ENCODE measurements around the gene RGS6.

The RGS6 gene

DNA sequence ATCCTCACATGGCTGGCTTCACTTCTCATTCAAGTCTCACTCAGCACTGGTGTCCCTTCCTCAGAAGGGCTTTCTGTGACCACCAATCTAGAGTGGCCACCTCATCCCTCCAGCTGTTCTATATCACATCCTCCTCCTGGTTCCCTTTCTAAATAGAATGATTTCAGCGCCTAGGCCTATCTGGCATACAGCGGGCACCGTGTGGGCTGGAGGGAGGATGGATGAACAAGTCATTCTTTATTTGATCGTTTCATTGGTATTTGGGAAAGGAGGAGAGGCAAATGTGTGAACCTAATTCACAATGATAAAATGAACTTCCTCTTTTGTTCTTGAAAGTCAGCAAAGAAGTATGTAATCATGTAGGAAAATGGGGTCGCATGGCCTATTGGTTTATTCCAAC, 567.5 kb downstream of the RGS6 start:
- DNase-seq (ENCODE audit: low spot score) = no peak

DNA sequence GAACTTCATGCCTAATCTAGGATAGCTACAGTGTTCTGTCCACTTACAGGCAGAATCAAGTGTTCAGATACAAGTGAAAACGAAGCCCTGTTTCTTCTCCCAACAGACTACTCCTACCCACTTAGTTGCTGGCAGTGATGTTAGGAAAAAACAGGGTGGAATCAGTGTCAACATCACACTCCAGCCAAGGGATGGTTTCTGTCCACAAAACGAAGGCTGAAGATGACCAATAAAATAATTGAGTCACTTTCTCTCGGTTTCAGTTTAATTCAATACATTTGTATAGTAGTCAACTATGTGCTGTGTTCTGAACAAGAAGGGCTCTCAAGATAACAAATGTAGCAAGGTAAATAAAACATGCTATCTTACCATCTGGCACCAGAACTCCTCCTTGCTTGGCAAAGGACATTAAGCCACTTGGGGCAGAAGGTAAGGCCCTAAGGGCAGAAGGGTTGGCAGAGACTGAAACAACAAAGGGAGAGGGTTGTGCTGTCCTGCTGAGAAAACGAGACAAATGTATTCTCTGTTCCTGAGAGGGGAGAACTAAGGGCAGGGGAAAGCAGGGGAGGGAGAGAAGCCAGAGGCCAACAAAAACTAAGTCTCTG, 568.1 kb downstream of the RGS6 start:
- DNase-seq (ENCODE audit: low spot score) = no peak

DNA sequence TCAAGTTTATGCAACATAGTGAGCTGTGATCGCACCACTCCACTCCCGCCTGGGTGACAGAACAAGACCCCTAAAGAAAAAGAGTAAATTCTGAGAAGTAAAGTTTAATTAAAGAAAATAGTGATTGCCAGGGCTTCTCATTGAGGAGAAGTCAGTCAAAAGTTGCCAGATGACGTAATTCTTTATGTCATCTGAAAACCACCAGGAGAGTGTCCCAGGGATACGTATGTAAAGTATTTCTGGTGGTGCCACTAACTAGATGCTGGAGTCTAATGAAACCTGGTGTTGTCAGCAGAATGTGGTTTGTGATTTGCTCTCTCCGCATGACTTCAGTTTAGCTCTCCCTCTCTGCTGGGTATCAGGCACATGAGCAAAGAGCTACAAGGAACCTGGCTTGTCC, 569.2 kb downstream of the RGS6 start:
- no peak for DNase-seq (ENCODE audit: low spot score)

DNA sequence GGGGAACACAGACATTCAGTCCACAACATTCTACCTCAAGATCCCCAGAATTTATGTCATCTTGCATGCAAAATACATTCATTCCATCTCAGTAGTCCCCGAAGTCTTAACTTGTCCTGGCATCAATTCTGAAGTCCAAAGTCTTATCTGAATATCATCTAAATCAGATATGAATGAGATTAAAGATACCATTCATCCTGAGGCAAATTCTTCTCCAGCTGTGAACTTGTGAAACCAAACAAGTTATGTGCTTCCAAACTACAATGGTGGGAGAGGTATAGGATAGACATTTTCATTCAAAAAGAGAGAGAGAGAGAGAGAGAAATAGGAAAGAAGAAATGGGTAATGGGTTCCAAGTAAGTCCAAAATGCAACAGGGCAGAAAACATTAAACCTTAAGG, 571.0 kb downstream of the RGS6 start:
- no peak for DNase-seq (ENCODE audit: low spot score)

DNA sequence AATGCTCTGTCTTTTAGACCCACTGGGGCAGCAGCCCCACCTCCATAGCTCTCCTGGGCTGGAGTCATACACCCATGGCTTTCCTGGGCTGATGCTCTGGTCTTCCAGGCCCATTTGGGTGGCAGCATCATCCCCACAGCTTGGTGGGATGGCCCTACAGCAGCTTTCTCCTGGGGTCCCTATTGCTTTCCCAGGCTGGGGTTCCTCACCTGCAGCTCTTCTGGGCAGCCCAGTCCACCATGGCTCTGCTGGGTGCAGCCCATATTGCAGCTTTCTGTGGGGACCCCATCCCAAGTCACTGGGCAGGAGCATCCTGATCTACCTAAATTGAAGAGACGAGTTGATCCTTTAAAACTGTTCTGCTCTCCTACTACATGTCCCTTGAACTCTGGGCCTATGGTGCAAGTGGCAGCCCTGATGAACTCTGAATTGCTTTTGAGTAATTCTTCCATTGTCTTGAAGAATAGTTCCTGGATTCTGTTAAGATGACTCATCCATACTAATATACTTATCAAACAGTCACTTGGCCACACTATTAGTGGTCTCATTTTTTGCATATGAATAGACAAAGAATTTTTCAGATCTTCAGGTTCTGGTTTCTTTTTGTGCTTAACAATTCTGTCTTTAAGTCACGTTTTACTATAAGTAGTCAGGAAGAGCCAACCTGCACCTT, 571.6 kb downstream of the RGS6 start:
- no peak for DNase-seq (ENCODE audit: low spot score)

DNA sequence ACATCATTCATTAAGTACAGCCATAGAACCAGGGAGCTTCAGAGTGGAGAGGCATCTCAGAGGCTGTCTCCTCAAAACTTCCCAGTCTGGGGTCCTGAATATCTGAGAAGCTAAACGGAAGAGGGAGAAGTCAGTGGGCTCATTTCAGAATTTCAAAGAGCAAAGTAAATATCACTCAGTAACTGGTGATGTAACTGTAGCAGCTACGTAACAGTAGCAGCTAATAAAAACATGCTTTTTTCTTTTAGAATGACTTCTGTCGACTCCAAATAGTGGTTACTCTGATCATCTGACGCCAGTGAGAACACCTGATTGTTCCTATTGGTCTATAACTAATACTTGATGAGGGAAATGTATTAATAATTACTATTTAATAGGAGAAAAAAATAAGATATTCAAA, 578.3 kb downstream of the RGS6 start:
- DNase-seq (ENCODE audit: low spot score) = no peak

DNA sequence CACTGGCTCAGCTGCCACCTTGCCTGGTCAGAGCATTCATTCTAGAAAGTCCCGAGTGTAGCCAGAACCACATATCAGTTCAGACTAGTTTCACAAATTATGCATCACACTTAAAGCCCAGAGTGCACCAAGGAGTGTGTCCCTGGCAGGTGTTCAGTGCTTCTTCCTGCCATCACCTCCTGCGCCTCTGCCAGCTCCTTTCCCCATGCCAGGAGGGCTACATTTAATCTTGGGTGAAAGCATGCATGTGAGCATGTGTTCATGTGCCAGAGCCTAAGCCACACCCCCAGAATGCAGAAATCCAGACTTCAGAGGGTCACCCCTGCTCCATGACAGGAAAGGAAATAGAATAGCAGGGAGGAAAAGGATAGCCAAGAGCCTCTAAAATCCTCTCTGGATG, 580.1 kb downstream of the RGS6 start:
- no peak for DNase-seq (ENCODE audit: low spot score)

DNA sequence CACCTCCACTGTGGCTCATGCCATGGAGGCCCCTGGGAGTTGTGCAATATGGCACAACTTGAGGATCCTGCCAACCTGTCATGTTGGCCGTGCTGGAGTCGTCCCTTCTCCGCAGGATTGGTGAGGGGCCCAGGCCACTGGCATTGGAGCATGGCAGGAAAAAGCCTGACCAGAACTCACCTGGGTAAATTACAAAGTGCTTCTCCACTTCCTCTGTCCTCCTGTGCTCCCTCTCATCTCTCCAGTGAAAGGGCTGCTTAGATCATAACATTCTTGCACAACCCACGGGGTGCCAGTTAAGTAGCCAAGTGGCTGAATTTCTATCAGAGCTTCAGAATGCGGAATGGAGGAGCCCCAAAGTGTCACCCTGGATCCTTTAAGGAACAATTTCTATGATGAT, 580.7 kb downstream of the RGS6 start:
- DNase-seq (ENCODE audit: low spot score) = no peak

DNA sequence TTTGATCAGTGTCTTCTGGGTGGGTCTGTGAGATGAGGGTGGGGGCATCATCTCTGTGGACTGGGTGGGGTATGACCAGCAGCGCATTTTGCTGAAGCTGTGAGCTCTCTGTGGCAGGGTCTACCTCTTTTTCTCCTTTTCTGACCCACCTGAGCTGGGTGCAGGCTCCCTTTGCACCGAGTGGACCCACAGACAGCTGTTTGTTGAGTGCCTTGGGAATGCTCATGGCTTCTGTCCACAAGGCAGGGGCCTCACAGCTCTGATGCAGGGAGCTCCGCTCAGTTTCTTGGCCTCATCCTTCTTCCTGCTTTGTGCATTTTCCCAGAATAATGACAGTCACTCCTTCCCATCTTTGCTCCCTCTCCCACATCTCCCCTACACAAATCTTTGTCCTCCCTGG, 581.1 kb downstream of the RGS6 start:
- DNase-seq (ENCODE audit: low spot score) = no peak

DNA sequence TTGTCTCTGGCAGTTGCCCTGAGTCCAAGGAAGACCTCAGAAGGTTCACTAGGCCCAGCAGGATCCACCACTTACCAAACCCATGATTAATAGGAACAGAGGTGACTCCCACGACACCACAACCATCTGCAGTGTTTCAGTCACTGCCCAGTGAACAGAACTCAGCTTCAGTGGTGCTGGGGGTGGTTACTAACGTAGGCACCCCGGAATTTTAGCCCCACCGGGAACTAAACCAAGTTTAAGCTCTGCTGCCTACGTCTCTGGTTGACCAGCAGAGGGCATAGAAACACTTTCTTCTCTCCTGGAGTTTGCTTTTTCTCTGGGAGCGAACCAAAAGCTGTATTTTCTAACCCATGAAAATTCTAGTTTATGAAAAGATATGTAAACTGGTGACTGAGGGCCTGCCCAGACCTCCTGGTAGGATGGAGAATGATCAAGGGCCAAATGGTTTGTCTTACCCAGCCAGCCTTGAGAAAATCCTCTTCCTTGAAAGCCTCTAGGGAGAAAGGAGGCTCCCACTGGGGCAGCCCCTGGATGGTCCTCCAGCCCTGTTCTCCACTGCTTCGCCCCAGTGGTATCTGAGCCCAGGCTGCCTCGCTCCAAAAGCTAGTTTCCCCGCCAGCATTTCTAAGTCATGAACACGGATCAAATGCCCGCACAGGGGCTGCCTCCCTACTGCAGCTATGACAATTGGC, 581.9 kb downstream of the RGS6 start:
- peak; percentile 49 for DNase-seq (ENCODE audit: low spot score)

DNA sequence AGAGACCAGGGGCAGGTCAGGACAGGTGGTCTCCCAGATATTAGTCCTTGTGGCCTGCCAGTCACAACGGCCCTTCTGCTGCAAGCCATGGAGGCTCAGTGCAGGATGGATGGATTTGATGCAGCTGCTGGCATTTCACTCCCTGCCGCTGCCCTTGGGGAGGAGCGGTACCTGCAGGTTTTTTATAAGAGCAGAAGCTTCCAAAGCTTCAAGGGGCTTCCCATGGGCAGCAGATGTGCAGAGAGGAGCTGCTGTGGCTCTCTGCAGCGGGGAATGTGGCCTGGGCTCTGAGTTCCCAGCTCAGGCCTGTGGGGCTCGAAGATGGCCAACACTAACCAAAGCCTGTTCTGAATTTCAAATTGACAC, 582.4 kb downstream of the RGS6 start:
- no peak for DNase-seq (ENCODE audit: low spot score)

DNA sequence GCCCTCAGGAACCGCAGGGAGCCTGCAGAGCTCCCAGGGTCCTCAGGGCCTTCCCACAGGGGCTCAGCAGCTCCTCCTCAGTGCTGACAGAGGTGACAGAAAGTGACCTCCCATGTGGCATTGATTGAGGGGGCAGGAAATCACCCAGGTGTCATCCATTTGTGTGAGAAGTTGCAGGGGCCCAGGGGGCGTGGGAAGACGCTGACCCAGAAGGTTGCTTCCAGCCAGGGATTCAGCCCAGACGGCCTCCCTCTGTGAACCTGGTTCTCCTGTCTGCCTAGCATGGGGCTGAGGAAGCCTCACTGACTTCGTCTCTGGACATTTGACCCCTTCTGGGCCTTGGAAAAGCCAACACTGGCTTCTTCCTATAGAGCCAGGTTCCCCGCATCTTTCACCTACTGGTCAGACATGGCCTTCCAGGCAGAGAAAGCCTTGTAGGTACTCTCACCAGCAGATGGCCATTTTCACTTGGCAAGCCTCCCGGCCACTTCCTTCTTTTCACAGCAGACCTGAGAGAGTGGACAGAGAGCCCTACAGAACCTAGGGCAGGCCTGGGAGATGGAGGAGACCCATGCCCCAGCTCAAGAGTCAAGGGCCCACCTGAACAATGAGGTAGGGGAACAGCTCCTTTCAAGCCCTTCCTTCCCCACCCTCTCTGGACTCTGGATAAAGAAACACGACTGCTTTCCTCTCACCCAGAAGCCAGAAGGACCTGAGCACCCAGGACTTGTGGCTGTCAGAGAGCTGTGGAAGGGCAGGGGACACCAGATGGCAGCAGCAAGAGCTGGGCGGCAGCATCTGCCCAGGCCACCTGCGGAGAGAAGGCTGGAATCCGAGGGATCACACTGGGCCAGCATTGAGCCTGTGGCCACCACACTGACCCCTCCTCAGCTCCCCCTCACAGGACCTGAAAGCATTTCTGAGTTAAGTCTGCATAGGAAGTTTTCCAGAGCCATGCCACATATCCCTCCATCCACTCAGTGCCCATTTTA, 583.8 kb downstream of the RGS6 start:
- DNase-seq (ENCODE audit: low spot score) = no peak

DNA sequence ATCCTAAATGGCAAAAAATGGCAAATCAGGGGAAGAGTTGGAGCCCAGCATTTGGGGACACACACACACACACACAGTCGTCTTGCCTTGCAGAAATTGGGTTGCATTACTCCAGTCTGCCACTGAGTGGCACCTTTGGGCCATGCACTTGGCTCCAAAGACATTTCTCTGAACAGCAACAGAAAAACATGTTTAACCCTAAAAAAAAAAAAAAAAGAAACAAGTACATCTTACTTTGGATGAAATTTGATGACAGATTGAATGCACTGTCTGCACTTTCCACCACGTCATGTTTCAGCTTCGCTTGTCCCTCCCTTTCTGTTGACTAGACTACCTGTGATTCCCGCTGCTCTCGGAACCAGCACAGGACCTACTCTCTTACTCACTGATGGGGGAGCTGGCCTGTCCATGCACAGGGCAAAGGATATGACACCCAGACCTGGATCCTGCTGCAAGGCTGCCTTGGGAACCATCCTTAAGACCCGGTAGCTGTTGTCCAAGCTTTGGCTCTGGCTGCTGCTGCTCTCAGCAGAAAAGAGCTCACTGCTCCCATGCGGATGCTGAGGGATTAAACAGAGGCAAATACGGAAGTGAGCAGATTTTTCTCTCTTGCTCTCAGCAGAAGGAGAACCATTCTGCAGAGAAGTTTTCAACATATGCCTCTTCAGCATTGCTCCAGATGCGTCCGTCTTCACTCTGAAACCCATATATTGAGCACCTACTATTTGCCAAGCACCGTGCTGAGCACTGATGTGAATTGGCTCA, 584.9 kb downstream of the RGS6 start:
- peak; percentile 55 for DNase-seq (ENCODE audit: low spot score)

DNA sequence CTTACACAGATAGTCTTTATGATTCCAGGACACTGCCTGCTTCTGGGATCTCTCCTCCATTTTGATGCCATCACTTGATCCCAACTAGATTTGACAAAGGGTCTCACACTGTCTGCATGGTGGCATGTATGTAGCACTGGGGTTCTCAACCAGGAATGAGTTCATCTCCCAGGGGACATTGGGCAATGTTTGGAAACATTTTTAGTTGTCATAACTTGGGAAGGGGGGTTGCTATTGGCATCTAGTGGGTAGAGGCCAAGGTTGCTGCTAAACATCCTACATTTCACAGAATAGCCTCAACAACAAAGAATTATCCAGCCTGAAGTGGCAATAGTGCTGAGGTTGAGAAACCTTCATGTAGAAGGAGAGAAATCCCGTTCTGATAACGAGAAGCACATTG, 585.5 kb downstream of the RGS6 start:
- DNase-seq (ENCODE audit: low spot score) = no peak

DNA sequence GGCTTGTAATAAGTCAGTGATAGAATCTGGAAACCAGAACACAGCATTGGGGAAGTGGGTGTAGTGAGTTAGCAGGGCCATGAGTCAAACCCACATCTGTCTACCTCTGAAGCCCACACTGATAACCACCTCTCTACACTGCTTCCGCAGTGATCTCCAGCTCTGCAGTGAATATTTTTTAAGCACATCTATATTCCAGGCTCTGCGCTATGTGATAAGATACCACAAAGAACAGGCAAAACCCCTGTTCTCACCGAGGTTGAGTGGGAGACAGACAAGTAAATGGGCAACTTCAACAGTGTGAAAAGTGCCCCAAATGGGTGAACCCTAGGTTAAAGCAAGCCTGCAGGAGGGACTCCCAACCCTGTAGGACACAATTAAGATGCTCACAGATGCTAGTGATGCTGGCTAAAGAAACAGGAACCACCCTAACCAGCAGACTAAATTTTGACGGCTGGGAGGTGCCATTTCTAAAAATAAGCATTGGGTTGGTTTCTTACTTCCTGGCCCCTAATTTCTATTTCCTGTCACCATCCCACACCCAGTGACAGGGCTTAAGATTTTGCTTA, 586.7 kb downstream of the RGS6 start:
- DNase-seq (ENCODE audit: low spot score) = no peak

DNA sequence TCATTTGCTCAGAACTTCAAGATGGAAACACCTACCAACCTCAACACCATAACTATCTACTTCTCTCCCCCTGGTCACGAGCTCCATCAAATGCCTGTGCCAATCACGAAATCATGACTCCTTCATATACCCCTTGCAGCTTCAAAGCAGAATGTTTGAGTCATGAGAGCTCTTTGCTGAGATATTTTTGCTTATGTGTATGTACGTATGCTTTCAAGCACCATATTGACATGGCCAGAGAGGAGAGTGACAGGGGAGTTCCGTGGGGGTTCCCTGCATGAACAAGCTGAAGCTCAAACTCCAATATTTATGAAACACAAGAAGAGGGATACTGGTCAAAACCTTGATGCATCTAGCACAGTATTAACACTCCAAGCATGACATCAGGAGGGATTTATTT, 587.3 kb downstream of the RGS6 start:
- no peak for DNase-seq (ENCODE audit: low spot score)

DNA sequence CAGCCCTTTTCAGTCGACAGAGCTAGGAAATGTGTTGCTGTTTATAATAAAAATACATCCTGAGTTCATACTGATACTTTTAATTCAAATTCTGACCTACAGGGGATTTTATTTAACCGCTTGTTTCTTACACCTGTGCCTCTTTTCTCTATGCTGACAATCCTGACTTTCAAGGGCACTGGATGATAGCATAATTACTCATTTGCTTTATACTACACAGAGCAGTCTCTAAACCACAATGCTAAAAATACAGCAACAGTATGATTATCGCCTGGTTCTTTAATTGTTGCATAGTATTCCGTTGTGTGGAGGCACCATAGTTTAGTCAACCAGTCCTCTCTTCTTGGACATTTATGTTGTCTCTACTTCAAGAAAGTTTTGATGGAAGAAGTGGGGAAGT, 588.8 kb downstream of the RGS6 start:
- DNase-seq (ENCODE audit: low spot score) = no peak

DNA sequence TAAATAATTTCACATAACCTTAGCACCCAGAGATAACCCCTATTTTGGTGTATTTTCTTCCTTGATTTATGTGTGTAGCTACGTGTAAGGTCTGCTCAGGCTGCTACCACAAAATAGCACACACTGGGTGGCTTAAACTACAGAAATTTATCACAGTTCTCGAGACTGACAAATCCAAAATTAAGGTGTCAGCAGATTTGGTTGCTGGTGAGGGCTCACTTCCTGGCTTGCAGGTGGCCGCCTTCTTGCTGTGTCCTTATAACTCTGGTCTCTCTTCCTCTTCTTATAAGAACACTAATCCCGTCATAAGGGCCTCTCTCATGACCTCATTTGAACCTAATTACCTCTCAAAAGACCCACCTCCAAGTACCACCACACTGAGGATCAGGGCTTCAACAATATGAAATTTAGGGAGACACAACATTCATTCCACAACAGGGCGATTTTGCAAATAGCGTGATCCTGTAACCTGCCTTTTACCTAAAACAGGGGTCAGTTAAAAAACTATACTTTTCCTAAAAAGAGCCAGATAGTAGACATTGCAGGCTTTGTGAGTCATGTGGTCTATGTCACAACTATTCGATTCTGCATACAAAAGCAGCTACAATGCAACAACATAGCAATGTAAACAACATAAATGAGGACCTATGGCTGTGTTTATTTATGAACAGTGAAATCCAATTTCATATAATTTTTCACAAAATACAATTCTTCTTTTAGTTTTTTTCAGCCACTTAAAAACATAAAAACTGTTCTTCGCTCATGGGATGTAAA, 589.9 kb downstream of the RGS6 start:
- no peak for DNase-seq (ENCODE audit: low spot score)

DNA sequence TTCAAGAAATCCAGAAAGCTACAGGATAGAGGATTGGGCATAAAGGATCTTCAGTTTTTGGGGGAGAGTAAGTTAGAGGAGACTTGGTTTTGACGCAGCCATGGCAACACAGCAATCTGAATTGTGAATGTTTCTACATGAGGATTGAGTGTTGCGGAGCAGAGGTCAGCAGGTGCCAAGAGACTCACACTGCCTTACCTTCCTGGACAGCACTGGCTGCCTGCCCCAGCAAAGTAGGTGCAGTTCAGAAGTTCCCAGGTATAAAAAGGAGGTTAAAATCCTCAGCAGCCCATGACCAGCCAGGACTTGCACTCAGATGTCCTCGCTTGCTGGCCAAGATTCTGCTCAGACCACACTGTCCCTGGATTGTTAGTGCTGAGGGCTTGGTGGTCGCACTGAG, 590.6 kb downstream of the RGS6 start:
- no peak for DNase-seq (ENCODE audit: low spot score)

DNA sequence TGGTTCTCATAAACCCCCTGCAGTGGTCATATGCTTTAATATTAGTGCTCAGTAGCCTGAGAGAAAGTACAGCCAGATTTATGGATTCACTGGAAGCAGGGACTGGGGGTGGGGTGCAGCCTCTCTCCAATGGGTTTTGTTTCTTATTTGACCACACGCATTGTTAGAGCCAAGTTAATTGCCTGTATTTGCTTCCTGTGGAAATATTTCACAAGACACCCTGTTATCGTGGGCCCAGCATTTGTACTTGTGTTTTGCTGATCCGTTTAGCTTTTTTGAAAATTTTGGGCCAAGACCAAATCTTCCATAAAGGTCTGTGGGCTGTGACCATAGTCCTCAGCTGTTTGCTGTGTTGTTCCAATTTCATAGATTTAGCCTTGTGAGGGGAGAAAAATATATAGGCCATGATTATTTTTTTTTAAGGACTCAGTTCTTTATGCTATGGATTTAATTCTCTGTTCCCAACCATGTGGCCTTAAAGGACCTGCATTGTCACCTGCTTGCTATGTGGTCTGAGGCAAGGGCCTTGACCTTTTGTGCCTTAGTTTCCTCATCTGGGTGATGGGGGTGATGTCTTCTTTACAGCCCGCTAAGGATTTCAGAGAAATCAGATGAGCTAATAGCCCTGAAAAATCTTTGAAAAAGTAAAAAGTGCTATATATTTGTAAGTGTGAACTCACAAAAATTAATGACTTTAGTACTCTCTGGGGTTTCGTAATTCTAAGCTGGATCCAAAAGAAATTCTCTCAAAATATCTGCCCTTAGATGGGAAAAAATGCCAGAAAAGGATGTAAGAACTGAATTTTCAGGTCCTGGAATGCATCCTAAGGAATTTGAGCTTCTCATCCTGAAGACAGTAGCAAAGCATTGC, 591.4 kb downstream of the RGS6 start:
- no peak for DNase-seq (ENCODE audit: low spot score)
